Hepatocyte (in vitro differentiated cells): Measurements from ENCODE around the gene CDK2AP2. TPM values are rescaled to one million over a fixed set of nuclear protein-coding genes. Genes with fewer than 3 reads are reported as not detected.

Source experiments
- DNase-seq: peaks from one replicate; pipeline ENCODE4 v3.0.0-alpha.2; 2016; ENCODE audit warnings: low spot score
- H2AFZ ChIP-seq: fragments of 200-600 bp; sonication (generic); 2 replicates; pipeline ENCODE4 v1.6.0; 2016; ENCODE audit warnings: antibody characterized with exemption, mild to moderate bottlenecking
- H3K27ac ChIP-seq: fragments of 200-600 bp; sonication (generic); 2 replicates; pipeline ENCODE4 v1.5.1; 2016; ENCODE audit warnings: mild to moderate bottlenecking
- H3K27me3 ChIP-seq: fragments of 200-600 bp; sonication (generic); 2 replicates; pipeline ENCODE4 v1.6.1; 2016
- H3K36me3 ChIP-seq: fragments of 200-600 bp; sonication (generic); replicated peaks from 2 replicates; pipeline ENCODE4 v1.5.1; 2016; ENCODE audit warnings: low read depth; ENCODE audit not compliant: insufficient read depth
- H3K4me1 ChIP-seq: fragments of 200-600 bp; sonication (generic); 2 replicates; pipeline ENCODE4 v1.5.1; 2016; ENCODE audit warnings: mild to moderate bottlenecking, moderate library complexity; ENCODE audit not compliant: insufficient read depth
- H3K4me2 ChIP-seq: fragments of 200-600 bp; sonication (generic); 2 replicates; pipeline ENCODE4 v1.6.0; 2016
- H3K4me3 ChIP-seq: fragments of 200-600 bp; sonication (generic); 2 replicates; pipeline ENCODE4 v1.5.1; 2016; ENCODE audit warnings: mild to moderate bottlenecking
- H3K79me2 ChIP-seq: fragments of 200-600 bp; sonication (generic); 2 replicates; pipeline ENCODE4 v1.6.0; 2017; ENCODE audit warnings: mild to moderate bottlenecking
- H3K9me2 ChIP-seq: fragments of 200-600 bp; sonication (generic); replicated peaks from 2 replicates; pipeline ENCODE4 v1.6.0; 2017; ENCODE audit warnings: mild to moderate bottlenecking; ENCODE audit not compliant: insufficient read depth
- H3K9me3 ChIP-seq: fragments of 200-600 bp; sonication (generic); 2 replicates; pipeline ENCODE4 v1.5.1; 2016; ENCODE audit warnings: low read depth, mild to moderate bottlenecking
- H4K20me1 ChIP-seq: fragments of 200-600 bp; sonication (generic); 2 replicates; pipeline ENCODE4 v1.6.0; 2016; ENCODE audit warnings: mild to moderate bottlenecking; ENCODE audit not compliant: insufficient read depth, poor library complexity, severe bottlenecking
- CTCF ChIP-seq: fragments of 200-600 bp; sonication (generic); IDR thresholded peaks from 2 replicates; pipeline ENCODE4 v1.5.1; 2016; ENCODE audit warnings: antibody characterized with exemption, mild to moderate bottlenecking; ENCODE audit not compliant: poor library complexity
- EZH2 ChIP-seq: fragments of 200-600 bp; sonication (generic); IDR thresholded peaks from 2 replicates; pipeline ENCODE4 v1.6.1; 2016; ENCODE audit warnings: antibody characterized with exemption, mild to moderate bottlenecking, borderline replicate concordance
- EZH2phosphoT487 ChIP-seq: fragments of 200-600 bp; sonication (generic); IDR thresholded peaks from one replicate; pipeline ENCODE4 v1.6.1; 2018; ENCODE audit warnings: antibody characterized with exemption, mild to moderate bottlenecking, low read depth, moderate library complexity; ENCODE audit not compliant: unreplicated experiment, severe bottlenecking
- WGBS: methylation state at CpG from one replicate; pipeline ENCODE4 v1.1.6; 2016; ENCODE audit warnings: low lambda C conversion rate; ENCODE audit errors: missing lambda C conversion rate; 5-methylcytosine and 5-hydroxymethylcytosine counted together
- polyA plus RNA-seq: library from polyadenylated mRNA; unstranded; fragments of >200 nt; fragmentation: Nextera tagmentation; extraction: Ambion mirVana; gene quantifications from 2 replicates; pipeline ENCODE4 v1.2.1, GENCODE V29; 2016
- total RNA-seq: library from RNA; depleted of rRNA; stranded (reverse); fragments of >200 nt; gene quantifications from 2 replicates; pipeline ENCODE4 v1.2.3, GENCODE V29; 2014

CDK2AP2 gene
- total and polyA plus RNA-seq, 2 experiments from 2014 or later: 47.3 to 177 TPM

- H2AFZ ChIP-seq: no peak overlapping the region
- TF ChIP-seq CTCF (peak; percentile 1), EZH2 (no peak)
- peaks cover 22% of the 10 kb centered on the region for H3K4me1 ChIP-seq
- no peaks in the 10 kb centered on the region for H3K27me3 ChIP-seq
- H3K9me3 ChIP-seq: no peaks in the 10 kb centered on the region
- H3K4me2 ChIP-seq: peak overlapping the region; percentile 97
- H3K36me3 ChIP-seq: no peaks in the 10 kb centered on the region
- WGBS: 95% methylated on average over 14 of the region's 16 CpGs
- peaks cover 22% of the 10 kb centered on the region for H3K79me2 ChIP-seq
- H3K4me3 ChIP-seq: no peak overlapping the region
- peaks cover 9% of the 10 kb centered on the region for H4K20me1 ChIP-seq
- DNase-seq: no peak
- peak overlapping the region; percentile 98 for H3K27ac ChIP-seq
- H3K9me2 ChIP-seq: no peaks in the 10 kb centered on the region
Observed at GRCh38 chr11:67506426-67507051, 1.4 kb downstream of the CDK2AP2 start.

- DNase-seq: peak; percentile 94
- Histone ChIP-seq H3K36me3 (no peaks in the 10 kb centered on the region), H3K27me3 (no peaks in the 10 kb centered on the region), H3K4me3 (peak overlapping the region; percentile 76), H3K27ac (peak overlapping the region; percentile 98), H3K4me2 (peak overlapping the region; percentile 97), H4K20me1 (peaks cover 9% of the 10 kb centered on the region), H3K9me3 (no peaks in the 10 kb centered on the region), H2AFZ (no peak overlapping the region), H3K79me2 (peaks cover 22% of the 10 kb centered on the region), H3K4me1 (peaks cover 22% of the 10 kb centered on the region), H3K9me2 (no peaks in the 10 kb centered on the region)
- TF ChIP-seq EZH2phosphoT487 (no peak), CTCF (peak; percentile 92)
- 49% methylated on average over 17 of the region's 17 CpGs for WGBS
Observed at GRCh38 chr11:67505605-67506396, 2.2 kb downstream of the CDK2AP2 start.

- H3K27me3 ChIP-seq: no peaks in the 10 kb centered on the region
- H4K20me1 ChIP-seq: peaks cover 9% of the 10 kb centered on the region
- peak within 1 kb of the TSS; percentile 37 for H2AFZ ChIP-seq
- H3K9me3 ChIP-seq: no peaks in the 10 kb centered on the region
- peaks cover 22% of the 10 kb centered on the region for H3K79me2 ChIP-seq
- peak within 1 kb of the TSS; percentile 76 for H3K4me3 ChIP-seq
- no peaks in the 10 kb centered on the region for H3K9me2 ChIP-seq
- peak within 1 kb of the TSS; percentile 98 for H3K27ac ChIP-seq
- peak within 1 kb of the TSS; percentile 97 for H3K4me2 ChIP-seq
- TF ChIP-seq EZH2 (no peak), CTCF (no peak), EZH2phosphoT487 (no peak)
- H3K4me1 ChIP-seq: peaks cover 22% of the 10 kb centered on the region
- 2% methylated on average over 28 of the region's 58 CpGs for WGBS
- no peaks in the 10 kb centered on the region for H3K36me3 ChIP-seq
- DNase-seq: peak; percentile 86
Observed at GRCh38 chr11:67504950-67505581, 2.9 kb downstream of the CDK2AP2 start, which contains the start of gene PITPNM1. TSS of gene PITPNM1 (minus strand) at chr11:67505363. CDS start at chr11:67504180, 1,183 bp downstream.
